Stimulated activated CD8-positive, alpha-beta memory T cell treated with anti-CD3 and anti-CD28 coated beads, Interleukin-7, amount 100 ng/mL, for 48 hours (primary cell): Measurements from ENCODE around the gene ERF.
A peak's percentile ranks its signal among the peaks of the same experiment; 100 is the strongest.

ENCODE experiments used
- DNase-seq, 2 donors: peaks; one replicate each; pipeline ENCODE4 v3.0.0-alpha.2; 2020; ENCODE audit warnings: low read depth in 1 of 2; ENCODE audit errors: extremely low read depth in 1 of 2

ERF gene

GRCh38 chr19:42217520-42218437 is 37.1 kb downstream of the ERF start, which contains the start of gene DEDD2:
Gene DEDD2, minus strand, starts transcription at chr19:42217677. Its CDS starts 670 bp downstream, at chr19:42217007.
- DNase-seq = peak; percentile 99

DNA sequence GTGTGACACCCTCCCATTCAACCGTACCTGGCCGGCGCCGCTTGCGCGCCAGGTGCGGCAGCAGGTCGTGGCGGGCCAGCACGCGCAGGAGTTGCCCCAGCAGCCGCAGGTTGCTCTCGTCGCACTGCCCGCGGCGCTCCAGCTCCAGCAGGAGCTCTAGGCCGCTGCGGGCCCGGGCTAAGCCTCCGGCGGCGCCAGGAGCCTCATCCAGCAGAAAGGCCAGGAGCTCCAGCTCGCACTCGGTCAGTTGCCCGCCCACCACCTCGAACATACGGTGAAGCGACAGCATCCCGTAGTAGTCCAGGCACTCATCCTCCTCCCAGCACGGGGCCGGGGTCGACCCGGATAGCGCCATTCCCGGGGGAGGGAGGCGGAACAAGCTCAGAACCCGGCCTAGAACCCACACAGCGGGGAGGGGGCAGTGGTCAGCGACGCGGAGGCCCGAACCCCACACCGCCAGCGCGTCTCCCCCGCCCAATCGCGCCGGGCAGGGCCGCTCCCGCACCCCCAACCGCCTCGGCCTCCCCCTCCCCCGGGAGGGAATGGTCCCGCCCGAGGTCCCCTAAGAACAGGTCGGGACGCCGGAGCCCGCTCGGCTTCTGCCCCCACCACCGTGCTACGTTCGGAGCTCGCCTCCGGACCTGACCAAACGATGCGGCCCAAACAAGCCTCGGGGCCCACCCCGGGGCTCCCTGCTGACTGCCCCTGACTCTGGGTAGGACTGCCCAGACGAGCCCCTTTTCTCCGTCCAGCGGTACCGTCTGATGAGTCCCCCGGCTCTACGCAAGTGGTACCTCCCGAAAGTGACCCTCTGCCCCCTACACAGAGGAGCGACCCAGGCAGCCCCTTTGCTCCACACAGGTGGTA is 38.0 kb downstream of the ERF start:
- DNase-seq = no peak

- DNase-seq = no peak
Measured at GRCh38 chr19:42214810-42215485, 40.0 kb downstream of the ERF start.

GRCh38 chr19:42212886-42213285 is 42.0 kb downstream of the ERF start:
- no peak for DNase-seq

GRCh38 chr19:42208612-42209011 is 46.3 kb downstream of the ERF start:
- DNase-seq = no peak

DNA sequence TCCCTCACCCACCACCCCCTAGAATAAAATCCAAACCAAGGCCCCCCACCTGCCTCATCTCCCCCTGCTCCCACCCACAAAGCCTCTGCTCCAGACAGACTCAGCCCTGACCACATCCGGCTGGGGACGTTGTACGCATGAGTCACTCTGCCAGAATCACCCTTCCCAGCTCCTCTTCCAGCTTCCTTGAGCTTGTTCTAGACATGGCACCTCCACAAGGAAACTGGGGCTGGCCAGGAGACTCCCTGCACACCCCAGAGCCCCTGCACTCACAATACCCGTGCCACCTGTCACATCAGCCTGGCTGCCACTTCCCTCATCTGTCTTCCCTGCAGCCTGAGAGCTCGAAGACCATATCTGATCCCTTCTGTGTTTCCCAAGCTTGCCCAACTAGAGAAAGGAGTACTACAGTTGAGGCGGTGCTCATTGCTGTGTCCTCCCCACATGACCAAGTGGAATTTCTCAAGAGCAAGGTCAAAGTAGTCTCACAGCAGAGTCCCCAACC is 47.1 kb downstream of the ERF start:
- DNase-seq = no peak

DNA sequence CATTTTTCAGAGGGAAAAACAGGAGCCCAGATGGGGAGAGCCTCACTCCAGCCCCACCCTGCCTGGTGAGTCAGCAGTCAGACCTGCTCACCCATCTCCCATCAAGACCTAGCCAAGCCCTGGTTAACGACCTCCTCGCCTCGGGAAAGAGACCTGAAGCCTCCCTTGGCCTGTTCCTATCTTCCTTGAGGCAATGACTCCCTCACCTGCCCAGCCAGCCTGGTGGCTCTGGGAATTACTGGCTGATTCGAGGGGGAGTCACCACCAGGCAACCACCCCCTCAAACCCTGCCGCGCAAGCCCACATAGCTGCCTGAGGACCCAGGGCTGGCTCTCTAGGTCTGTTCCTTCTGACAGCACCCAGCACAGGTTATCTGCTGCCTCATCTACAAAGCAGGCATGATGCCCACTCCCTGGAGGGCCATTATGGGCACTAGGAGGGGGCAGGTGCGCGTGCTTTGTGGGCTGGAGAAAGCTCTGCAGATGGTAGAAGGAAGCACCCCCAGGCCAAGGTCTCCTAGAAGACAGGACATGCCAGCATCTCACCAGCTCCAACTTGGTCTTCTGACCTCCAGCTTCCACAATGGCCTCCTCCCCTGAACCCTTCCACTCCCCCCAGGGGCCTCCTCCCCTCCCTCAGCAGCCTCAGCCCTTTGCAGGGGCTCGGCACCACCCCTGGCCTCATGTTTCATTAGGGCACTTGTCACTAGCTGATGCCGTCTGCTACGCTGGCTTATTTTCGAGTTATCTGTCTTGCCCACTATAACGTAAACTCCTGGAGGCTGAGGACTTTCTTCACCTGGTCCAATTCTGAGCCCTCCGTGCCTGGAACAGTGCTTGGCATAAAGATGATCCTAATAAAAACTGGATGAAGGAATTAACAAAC is 47.8 kb downstream of the ERF start:
- no peak for DNase-seq

- DNase-seq = no peak
Measured at GRCh38 chr19:42204664-42205063, 50.3 kb downstream of the ERF start.

DNA sequence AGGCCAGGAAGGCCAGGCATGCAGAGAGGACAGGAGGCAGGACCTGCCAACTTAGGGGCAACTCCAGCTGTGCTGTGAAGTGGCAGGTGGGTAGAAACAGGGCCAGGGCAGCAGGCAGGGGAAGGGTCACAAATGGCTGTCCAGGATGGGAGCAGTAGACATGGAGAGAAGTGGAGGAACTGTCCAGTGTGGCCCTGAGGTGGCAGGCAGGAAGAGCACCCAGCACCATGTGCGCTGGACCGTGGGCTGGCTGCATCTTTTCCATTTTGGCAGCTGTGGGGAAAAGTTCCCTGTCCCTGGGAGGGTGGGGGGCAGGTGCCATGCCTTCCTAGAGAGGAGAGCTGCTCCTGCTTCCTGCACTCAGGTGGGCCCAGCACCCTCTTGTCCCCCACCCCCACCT is 51.2 kb downstream of the ERF start:
- DNase-seq = no peak

GRCh38 chr19:42202290-42202880 is 52.5 kb downstream of the ERF start:
- no peak for DNase-seq

DNA sequence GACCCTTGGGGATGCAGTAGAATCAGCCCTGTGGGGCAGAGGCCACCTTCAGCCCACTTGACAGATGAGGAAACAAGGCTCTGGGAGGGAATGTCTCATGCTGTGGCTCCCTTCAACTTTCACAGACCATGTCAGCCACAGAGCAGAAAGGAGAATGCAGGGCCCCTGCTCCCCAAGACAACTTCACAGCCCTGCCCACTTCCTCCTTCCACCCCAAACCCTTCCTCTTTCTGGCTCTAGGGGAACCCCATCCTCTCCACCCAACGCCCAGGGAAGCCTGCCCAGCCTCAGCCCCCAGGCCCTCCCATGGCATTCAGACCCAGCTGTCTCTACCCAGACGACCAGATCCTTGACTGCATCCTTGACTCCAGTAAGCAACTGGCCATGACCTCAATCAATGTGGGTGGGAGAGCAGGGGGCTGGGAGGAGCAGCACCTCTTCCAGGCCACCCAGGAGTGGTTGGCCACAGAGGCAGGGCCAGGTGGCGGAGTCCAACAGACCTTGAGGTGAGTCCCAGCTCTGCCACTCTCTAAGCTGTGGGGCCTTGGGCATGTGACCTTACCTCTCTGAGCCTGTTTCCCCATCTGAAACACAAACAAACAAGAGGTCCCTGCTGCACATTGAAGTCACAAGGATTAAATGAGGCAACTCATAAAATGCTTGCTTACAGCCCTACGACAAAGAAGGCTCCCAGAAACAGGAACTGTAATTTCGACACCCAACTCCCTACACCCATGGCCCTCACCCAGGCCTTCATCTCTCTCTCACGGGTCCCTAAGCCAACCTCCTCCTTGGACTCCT is 53.2 kb downstream of the ERF start:
- DNase-seq = no peak

GRCh38 chr19:42200116-42200715 is 54.7 kb downstream of the ERF start:
- no peak for DNase-seq

- DNase-seq = peak in 1 of 2 donors; percentile 63
Measured at GRCh38 chr19:42199440-42200115, 55.4 kb downstream of the ERF start.

- DNase-seq = peak in 1 of 2 donors; percentile 62
Measured at GRCh38 chr19:42198676-42199439, 56.1 kb downstream of the ERF start.
